PFSK-1 (cell line): ENCODE results near the gene SETX.

Source experiments
- FOXP2 ChIP-seq: optimal IDR thresholded peaks from 2 replicates; pipeline ENCODE3; 2011; ENCODE audit warnings: borderline replicate concordance, control low read depth, inconsistent platforms; ENCODE audit not compliant: insufficient read depth; ENCODE audit errors: extremely low read length, extremely low read depth
- POLR2AphosphoS5 ChIP-seq: IDR thresholded peaks from 2 replicates; pipeline ENCODE4 v1.6.1; 2012; ENCODE audit warnings: low read depth, mild to moderate bottlenecking, control low read depth, low read length, moderate library complexity
- SIN3A ChIP-seq: IDR thresholded peaks from 2 replicates; pipeline ENCODE4 v1.6.1; 2012; ENCODE audit warnings: mild to moderate bottlenecking, low read length, moderate library complexity, borderline replicate concordance; ENCODE audit not compliant: insufficient read depth
- TAF1 ChIP-seq: IDR thresholded peaks from 2 replicates; pipeline ENCODE4 v1.6.1; 2012; ENCODE audit warnings: low read length, control low read depth, borderline replicate concordance; ENCODE audit not compliant: insufficient read depth
- TF ChIP-seq, protein P1 (sequence below), 2 experiments: IDR thresholded peaks; 2 replicates each; pipeline versions ENCODE4 v1.6.1 to v1.8.0; 2011 to 2012; ENCODE audit warnings: low read depth in 2 of 2, low read length in 2 of 2, control low read depth in 1 of 2, inconsistent platforms in 1 of 2, mild to moderate bottlenecking in 1 of 2, moderate library complexity in 1 of 2; ENCODE audit not compliant: insufficient read depth in 1 of 2

The SETX gene

DNA sequence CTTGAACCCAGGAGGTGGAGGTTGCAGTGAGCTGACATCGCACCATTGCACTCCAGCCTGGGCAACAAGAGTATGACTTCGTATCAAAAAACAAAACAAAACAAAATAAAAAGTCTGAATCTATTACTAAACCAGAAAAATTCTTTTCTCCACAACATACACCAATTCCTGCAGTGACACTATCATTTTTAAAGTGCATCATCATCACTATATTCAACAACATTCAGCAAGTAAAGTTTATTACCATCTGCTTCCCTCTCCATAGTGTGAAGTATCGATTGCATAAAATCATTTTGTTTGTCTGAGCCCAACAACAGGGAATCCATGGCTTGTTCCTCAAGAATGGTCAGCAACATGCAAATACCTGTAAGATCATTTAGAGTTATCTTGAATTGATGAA lies 20.4 kb downstream of the SETX start:
- TF ChIP-seq, protein P1, sequence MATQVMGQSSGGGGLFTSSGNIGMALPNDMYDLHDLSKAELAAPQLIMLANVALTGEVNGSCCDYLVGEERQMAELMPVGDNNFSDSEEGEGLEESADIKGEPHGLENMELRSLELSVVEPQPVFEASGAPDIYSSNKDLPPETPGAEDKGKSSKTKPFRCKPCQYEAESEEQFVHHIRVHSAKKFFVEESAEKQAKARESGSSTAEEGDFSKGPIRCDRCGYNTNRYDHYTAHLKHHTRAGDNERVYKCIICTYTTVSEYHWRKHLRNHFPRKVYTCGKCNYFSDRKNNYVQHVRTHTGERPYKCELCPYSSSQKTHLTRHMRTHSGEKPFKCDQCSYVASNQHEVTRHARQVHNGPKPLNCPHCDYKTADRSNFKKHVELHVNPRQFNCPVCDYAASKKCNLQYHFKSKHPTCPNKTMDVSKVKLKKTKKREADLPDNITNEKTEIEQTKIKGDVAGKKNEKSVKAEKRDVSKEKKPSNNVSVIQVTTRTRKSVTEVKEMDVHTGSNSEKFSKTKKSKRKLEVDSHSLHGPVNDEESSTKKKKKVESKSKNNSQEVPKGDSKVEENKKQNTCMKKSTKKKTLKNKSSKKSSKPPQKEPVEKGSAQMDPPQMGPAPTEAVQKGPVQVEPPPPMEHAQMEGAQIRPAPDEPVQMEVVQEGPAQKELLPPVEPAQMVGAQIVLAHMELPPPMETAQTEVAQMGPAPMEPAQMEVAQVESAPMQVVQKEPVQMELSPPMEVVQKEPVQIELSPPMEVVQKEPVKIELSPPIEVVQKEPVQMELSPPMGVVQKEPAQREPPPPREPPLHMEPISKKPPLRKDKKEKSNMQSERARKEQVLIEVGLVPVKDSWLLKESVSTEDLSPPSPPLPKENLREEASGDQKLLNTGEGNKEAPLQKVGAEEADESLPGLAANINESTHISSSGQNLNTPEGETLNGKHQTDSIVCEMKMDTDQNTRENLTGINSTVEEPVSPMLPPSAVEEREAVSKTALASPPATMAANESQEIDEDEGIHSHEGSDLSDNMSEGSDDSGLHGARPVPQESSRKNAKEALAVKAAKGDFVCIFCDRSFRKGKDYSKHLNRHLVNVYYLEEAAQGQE (IDR thresholded peaks at IDR 0.05; ENCODE audit: insufficient read depth in 1 of 2, low read depth in 2 of 2, low read length in 2 of 2): no peak
- TF ChIP-seq FOXP2 (no peak), POLR2AphosphoS5 (no peak), TAF1 (no peak), SIN3A (no peak)

DNA sequence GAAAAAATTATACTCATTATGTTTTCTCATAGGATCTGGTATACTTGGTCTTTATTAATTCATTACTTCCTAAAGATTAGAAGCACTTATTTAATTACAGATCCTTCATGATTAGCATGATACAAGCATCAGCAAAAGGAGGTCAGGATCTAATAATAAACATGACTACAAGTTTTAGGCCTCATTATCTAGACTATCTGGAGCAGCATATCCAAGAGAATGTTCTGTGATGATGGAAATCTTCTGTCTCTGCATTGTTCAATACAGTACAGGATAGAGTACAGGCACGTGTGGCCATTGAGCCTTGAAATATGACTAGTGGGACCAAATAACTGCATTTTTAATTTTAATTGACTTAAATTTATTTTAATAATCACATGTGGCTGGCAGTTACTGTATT lies 21.2 kb downstream of the SETX start:
- no peak for TF ChIP-seq FOXP2
- no peak for TF ChIP-seq TAF1
- TF ChIP-seq SIN3A: no peak
- TF ChIP-seq POLR2AphosphoS5: no peak
- TF ChIP-seq, protein P1 (IDR thresholded peaks at IDR 0.05; ENCODE audit: insufficient read depth in 1 of 2, low read depth in 2 of 2, low read length in 2 of 2): no peak

DNA sequence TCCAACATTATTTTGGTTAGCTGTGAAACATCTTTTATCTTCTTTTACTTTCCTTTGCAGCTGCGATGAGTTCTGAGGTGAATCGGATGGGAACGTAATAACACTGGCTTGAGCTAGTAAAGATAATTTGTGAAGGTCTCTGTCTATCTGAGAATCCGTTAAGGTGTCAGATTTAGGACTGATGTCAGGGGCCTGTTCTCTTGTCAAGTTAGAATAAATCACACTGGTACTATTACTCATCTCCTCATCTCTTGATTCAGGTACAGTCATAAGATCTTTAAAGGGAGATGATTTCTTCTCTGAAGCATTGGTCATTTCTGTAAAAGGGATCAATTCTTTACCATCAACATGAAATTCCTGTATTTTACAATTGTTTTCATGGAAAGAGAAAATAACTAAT lies 26.2 kb downstream of the SETX start:
- no peak for TF ChIP-seq POLR2AphosphoS5
- no peak for TF ChIP-seq SIN3A
- TF ChIP-seq, protein P1 (IDR thresholded peaks at IDR 0.05; ENCODE audit: insufficient read depth in 1 of 2, low read depth in 2 of 2, low read length in 2 of 2): no peak
- TF ChIP-seq FOXP2: no peak
- no peak for TF ChIP-seq TAF1

DNA sequence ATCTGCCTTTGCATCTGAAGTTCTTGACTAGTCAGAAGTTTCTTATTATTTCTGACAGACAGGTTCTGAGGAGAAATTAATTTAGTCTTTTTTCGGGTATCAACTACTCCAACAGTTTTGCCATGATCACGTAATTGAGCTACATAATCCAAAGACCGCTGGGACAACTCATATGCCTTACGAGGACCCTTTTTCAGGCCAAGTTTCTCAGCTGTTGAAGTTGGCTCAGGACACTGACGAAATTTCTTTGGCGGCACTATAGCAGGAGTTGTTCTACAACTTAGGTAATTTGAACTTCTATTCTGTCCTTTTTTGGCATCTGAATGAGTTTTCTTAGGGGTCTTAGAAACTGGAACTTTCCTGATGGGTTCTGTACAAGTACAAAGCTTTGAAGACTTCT lies 27.2 kb downstream of the SETX start:
- TF ChIP-seq POLR2AphosphoS5 (no peak), FOXP2 (no peak), TAF1 (no peak), SIN3A (no peak)
- TF ChIP-seq, protein P1 (IDR thresholded peaks at IDR 0.05; ENCODE audit: insufficient read depth in 1 of 2, low read depth in 2 of 2, low read length in 2 of 2): no peak

DNA sequence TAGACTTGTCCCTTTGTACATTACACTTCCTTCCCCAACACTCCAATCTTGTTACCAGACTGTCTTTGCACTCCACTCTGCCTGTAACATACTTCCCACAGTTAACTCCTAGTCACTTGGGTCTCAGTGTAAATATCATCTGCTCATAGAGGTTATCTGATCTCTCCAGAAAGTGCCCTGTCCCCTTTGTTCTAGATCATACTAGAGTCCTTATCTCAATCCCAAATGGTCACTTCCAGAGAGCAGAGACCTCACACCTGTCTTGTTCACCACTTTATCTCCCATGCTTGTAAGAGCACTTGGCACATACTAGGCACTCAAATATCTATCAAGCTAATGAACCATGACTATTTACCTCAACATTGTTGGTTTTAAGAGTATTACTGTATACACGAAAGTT lies 30.4 kb downstream of the SETX start:
- TF ChIP-seq POLR2AphosphoS5: no peak
